Measurements from ENCODE around the gene MAGOH.
"Not testable (repeated sequence)": the region's sequence is repeated elsewhere in the genome, so short reads cannot be mapped to it uniquely, and the experiment has no call there.

The MAGOH gene

GRCh38 chr1:53238197-53239155, at the start of gene MAGOH:
Gene MAGOH (minus strand): TSS chr1:53238518. CDS start chr1:53238448, 70 bp downstream.
- TF ChIP-seq POLR2A (IDR thresholded peaks at IDR 0.05; ENCODE audit: extremely low read depth, insufficient read length): peak; percentile 63
- TF ChIP-seq MYC (IDR thresholded peaks at IDR 0.05; ENCODE audit: low read depth, low read length): peak; percentile 11; the same call in 1 of the 2 replicates
- peak; percentile 48; the same call in 1 of the 2 replicates for TF ChIP-seq MAX (IDR thresholded peaks at IDR 0.05; ENCODE audit: low read depth, low read length)
- no peak for TF ChIP-seq CTCF (IDR thresholded peaks at IDR 0.05; ENCODE audit: low read depth, low read length)
- peak within 1 kb of the TSS; percentile 100 for H3K4me3 ChIP-seq (ENCODE audit: low read depth, low read length)
- DNase-seq (ENCODE audit: low read depth): peak; percentile 95

- no peak for DNase-seq (ENCODE audit: low read depth)
- H3K4me3 ChIP-seq (ENCODE audit: low read depth, low read length): no peak overlapping the region
- TF ChIP-seq POLR2A (IDR thresholded peaks at IDR 0.05; ENCODE audit: extremely low read depth, insufficient read length) (no peak), MYC (IDR thresholded peaks at IDR 0.05; ENCODE audit: low read depth, low read length) (no peak), MAX (IDR thresholded peaks at IDR 0.05; ENCODE audit: low read depth, low read length) (no peak), CTCF (IDR thresholded peaks at IDR 0.05; ENCODE audit: low read depth, low read length) (no peak)
These were observed 48.6 kb upstream of the MAGOH start for GRCh38 chr1:53286955-53287354.

- TF ChIP-seq MAX (IDR thresholded peaks at IDR 0.05; ENCODE audit: low read depth, low read length) (no peak), POLR2A (IDR thresholded peaks at IDR 0.05; ENCODE audit: extremely low read depth, insufficient read length) (no peak), CTCF (IDR thresholded peaks at IDR 0.05; ENCODE audit: low read depth, low read length) (no peak), MYC (IDR thresholded peaks at IDR 0.05; ENCODE audit: low read depth, low read length) (no peak)
These were observed 47.8 kb upstream of the MAGOH start for GRCh38 chr1:53285969-53286760.

GRCh38 chr1:53285546-53285945, 47.2 kb upstream of the MAGOH start:
- no peak for DNase-seq (ENCODE audit: low read depth)
- no peak overlapping the region for H3K4me3 ChIP-seq (ENCODE audit: low read depth, low read length)
- TF ChIP-seq MYC (IDR thresholded peaks at IDR 0.05; ENCODE audit: low read depth, low read length): no peak
- no peak for TF ChIP-seq POLR2A (IDR thresholded peaks at IDR 0.05; ENCODE audit: extremely low read depth, insufficient read length)
- TF ChIP-seq CTCF (IDR thresholded peaks at IDR 0.05; ENCODE audit: low read depth, low read length): no peak
- no peak for TF ChIP-seq MAX (IDR thresholded peaks at IDR 0.05; ENCODE audit: low read depth, low read length)

More at GRCh38 chr1:53285969-53286760, 47.8 kb upstream of the MAGOH start:
- DNase-seq (ENCODE audit: low read depth): no peak
- H3K4me3 ChIP-seq (ENCODE audit: low read depth, low read length): no peak overlapping the region

GRCh38 chr1:53284224-53285020, 46.1 kb upstream of the MAGOH start:
- no peak overlapping the region for H3K4me3 ChIP-seq (ENCODE audit: low read depth, low read length)
- TF ChIP-seq MAX (IDR thresholded peaks at IDR 0.05; ENCODE audit: low read depth, low read length) (no peak), CTCF (IDR thresholded peaks at IDR 0.05; ENCODE audit: low read depth, low read length) (no peak), MYC (IDR thresholded peaks at IDR 0.05; ENCODE audit: low read depth, low read length) (no peak), POLR2A (IDR thresholded peaks at IDR 0.05; ENCODE audit: extremely low read depth, insufficient read length) (no peak)
- DNase-seq (ENCODE audit: low read depth): no peak

- not testable (repeated sequence) for DNase-seq (ENCODE audit: low read depth); H3K4me3 ChIP-seq (ENCODE audit: low read depth, low read length)
These were observed 44.8 kb upstream of the MAGOH start for GRCh38 chr1:53283156-53283555.
